IMR-90 (cell line): ENCODE data around the gene METTL14. TPM values are rescaled to one million over a fixed set of nuclear protein-coding genes. Genes with fewer than 3 reads are reported as not detected.

Experiments
- ATAC-seq: fragments of 200-7000 bp; cut with Tn5 transposase; 2 replicates; pipeline ENCODE4 v1.9.1; 2020; ENCODE audit warnings: low read depth, mild to moderate bottlenecking, moderate library complexity
- BruUV-seq: library from RNA; stranded (reverse); fragments of 400-500 nt; replicated peaks from 2 replicates; lab custom pipeline; 2021; lab: Mats Ljungman, UMichigan
- CTCF ChIA-PET: fragments of 300-600 bp; formaldehyde crosslinking; extraction: SDS; loops from one replicate; lab custom pipeline; 2021; ENCODE audit warnings: antibody characterized with exemption; lab: Yijun Ruan, JAX
- POLR2A ChIA-PET: fragments of 300-600 bp; sonication (Branson Sonifier 250); formaldehyde crosslinking; loops from one replicate; lab custom pipeline; 2022; ENCODE audit warnings: antibody characterized with exemption; ENCODE audit not compliant: unreplicated experiment; lab: Charles Lee
- DNase-seq: peaks from one replicate; pipeline ENCODE4 v3.0.0; 2013
- H2AFZ ChIP-seq: replicated peaks from 2 replicates; pipeline ENCODE3; 2013; ENCODE audit warnings: low read length, mild to moderate bottlenecking; ENCODE audit not compliant: poor library complexity
- H2AK5ac ChIP-seq: 2 replicates; pipeline ENCODE4 v1.6.1; 2013; ENCODE audit warnings: low read depth, low read length, inconsistent platforms
- H2AK9ac ChIP-seq: replicated peaks from 2 replicates; pipeline ENCODE3; 2013; ENCODE audit warnings: mild to moderate bottlenecking, low read depth, low read length, moderate library complexity; ENCODE audit not compliant: poor library complexity
- H2BK120ac ChIP-seq: 2 replicates; pipeline ENCODE4 v1.6.1; 2013; ENCODE audit warnings: low read depth, low read length, inconsistent platforms
- H2BK15ac ChIP-seq: 3 replicates; pipeline ENCODE4 v1.6.1; 2013; ENCODE audit warnings: low read depth, low read length, inconsistent platforms
- H2BK20ac ChIP-seq: 2 replicates; pipeline ENCODE4 v1.6.1; 2013; ENCODE audit warnings: low read depth, mild to moderate bottlenecking, inconsistent platforms, low read length, moderate library complexity
- H2BK5ac ChIP-seq: 2 replicates; pipeline ENCODE4 v1.6.1; 2013; ENCODE audit warnings: mild to moderate bottlenecking, low read depth, low read length, inconsistent platforms; ENCODE audit not compliant: poor library complexity, severe bottlenecking
- H3K14ac ChIP-seq: replicated peaks from 2 replicates; pipeline ENCODE4 v1.6.1; 2013; ENCODE audit warnings: low read depth, low read length, inconsistent platforms
- H3K18ac ChIP-seq: 2 replicates; pipeline ENCODE4 v1.6.1; 2013; ENCODE audit warnings: low read depth, low read length, control low read depth
- H3K23ac ChIP-seq: 2 replicates; pipeline ENCODE4 v1.6.1; 2013; ENCODE audit warnings: low read depth, low read length, inconsistent platforms
- H3K27ac ChIP-seq: 2 replicates; pipeline ENCODE4 v1.5.1; 2013; ENCODE audit warnings: mild to moderate bottlenecking, control low read depth, low read length; ENCODE audit not compliant: insufficient read depth
- H3K27me3 ChIP-seq: 2 replicates; pipeline ENCODE4 v1.6.1; 2013; ENCODE audit warnings: low read length; ENCODE audit not compliant: control insufficient read depth, insufficient read depth
- H3K36me3 ChIP-seq: 2 replicates; pipeline ENCODE4 v1.6.1; 2013; ENCODE audit warnings: low read length, mixed read lengths; ENCODE audit not compliant: control insufficient read depth, insufficient read depth
- H3K4ac ChIP-seq: 2 replicates; pipeline ENCODE4 v1.6.1; 2013; ENCODE audit warnings: low read depth, low read length, inconsistent platforms
- H3K4me1 ChIP-seq: 2 replicates; pipeline ENCODE4 v1.6.1; 2013; ENCODE audit warnings: low read length, mixed read lengths; ENCODE audit not compliant: control insufficient read depth, insufficient read depth
- H3K4me2 ChIP-seq: 2 replicates; pipeline ENCODE4 v1.6.1; 2013; ENCODE audit warnings: low read depth, mild to moderate bottlenecking, control low read depth, low read length, moderate library complexity
- H3K4me3 ChIP-seq: 2 replicates; pipeline ENCODE4 v1.5.1; 2013; ENCODE audit warnings: low read depth, mild to moderate bottlenecking, control low read depth, low read length, moderate library complexity; ENCODE audit not compliant: insufficient read depth
- H3K56ac ChIP-seq: 2 replicates; pipeline ENCODE4 v1.6.1; 2013; ENCODE audit warnings: low read length, inconsistent platforms; ENCODE audit not compliant: insufficient read depth; ENCODE audit errors: extremely low read depth
- H3K79me1 ChIP-seq, 2 experiments: 2 replicates each; pipeline ENCODE4 v1.6.1; 2013; ENCODE audit warnings: low read length in 2 of 2, inconsistent platforms in 1 of 2, low read depth in 1 of 2
- H3K9ac ChIP-seq: 2 replicates; pipeline ENCODE4 v1.6.1; 2013; ENCODE audit warnings: low read depth, low read length, control low read depth
- H3K9me1 ChIP-seq: 2 replicates; pipeline ENCODE4 v1.6.1; 2013; ENCODE audit warnings: low read length, inconsistent platforms; ENCODE audit not compliant: insufficient read depth
- H3K9me3 ChIP-seq: 2 replicates; pipeline ENCODE4 v1.6.1; 2013; ENCODE audit warnings: low read length; ENCODE audit not compliant: control insufficient read depth, insufficient read depth
- H4K20me1 ChIP-seq: 2 replicates; pipeline ENCODE4 v1.6.1; 2013; ENCODE audit warnings: low read length, inconsistent platforms; ENCODE audit not compliant: insufficient read depth
- H4K5ac ChIP-seq: 2 replicates; pipeline ENCODE4 v1.6.1; 2013; ENCODE audit warnings: mild to moderate bottlenecking, low read depth, low read length, control low read depth
- H4K8ac ChIP-seq, 2 experiments: 2 replicates each; pipeline ENCODE4 v1.6.1; 2013; ENCODE audit warnings: low read depth in 2 of 2, low read length in 2 of 2, control low read depth in 1 of 2, inconsistent platforms in 1 of 2
- H4K91ac ChIP-seq: 2 replicates; pipeline ENCODE4 v1.6.1; 2013; ENCODE audit warnings: low read depth, low read length, inconsistent platforms; ENCODE audit not compliant: insufficient read depth
- CEBPB ChIP-seq: IDR thresholded peaks from 2 replicates; pipeline ENCODE4 v1.6.1; 2012; ENCODE audit warnings: low read depth, low read length, improper control_type of control experiment
- NFE2L2 ChIP-seq: fragments of 150-350 bp; IDR thresholded peaks from 2 replicates; pipeline ENCODE4 v1.6.1; 2016; ENCODE audit warnings: low read depth, mild to moderate bottlenecking, low read length
- RCOR1 ChIP-seq: IDR thresholded peaks from 2 replicates; pipeline ENCODE4 v1.6.1; 2012; ENCODE audit warnings: mild to moderate bottlenecking, low read length, improper control_type of control experiment; ENCODE audit not compliant: insufficient replicate concordance
- SMC3 ChIP-seq: fragments of 150-350 bp; IDR thresholded peaks from 2 replicates; pipeline ENCODE4 v1.6.1; 2016; ENCODE audit warnings: low read depth, mild to moderate bottlenecking, antibody characterized with exemption, low read length, moderate library complexity
- WGBS, 2 experiments: methylation state at CpG; one replicate each; pipeline versions ENCODE4 v1.1.5 to v1.1.7; 2013; ENCODE audit warnings: missing lambda C conversion rate in 2 of 2; ENCODE audit not compliant: insufficient read length in 1 of 2; ENCODE audit errors: extremely low coverage in 2 of 2; 5-methylcytosine and 5-hydroxymethylcytosine counted together
- dilution Hi-C: fragments of 300-500 bp; cut with HindIII; formaldehyde crosslinking; loops from one replicate; pipeline ENCODE4 v1.14.3; 2018; ENCODE audit warnings: low sequenced_read_pairs; ENCODE audit not compliant: unreplicated experiment
- in situ Hi-C: fragments of 300-500 bp; cut with MboI; formaldehyde crosslinking; loops from 3 replicates; pipeline ENCODE4 v1.14.3; 2019; ENCODE audit warnings: low sequenced_read_pairs, inconsistent platforms, mixed read lengths
- intact Hi-C: fragments of 100-400 bp; cut with micrococcal nuclease; formaldehyde crosslinking; loops from 2 replicates; pipeline ENCODE4 v1.10.0; 2022
- polyA plus RNA-seq, 3 experiments: library from polyadenylated mRNA; depleted of rRNA; stranded (reverse); fragments of >200 nt; gene quantifications; 2 replicates each; pipeline ENCODE4 v1.2.3, GENCODE V29; 2012; ENCODE audit warnings: low replicate concordance in 1 of 3
- total RNA-seq: library from RNA; depleted of rRNA; stranded (reverse); fragments of >200 nt; gene quantifications from 2 replicates; pipeline ENCODE4 v1.2.3, GENCODE V29; 2012

METTL14 gene
- total and polyA plus RNA-seq, 2 of the 4 experiments (the other 2 are of a cell fraction), result 5.0 to 9.3 TPM

- Histone ChIP-seq H3K27me3 (no peaks in the 10 kb centered on the region), H3K79me1 (peaks cover 3 to 6% of the 10 kb centered on the region in 2 experiments; a peak in 2 of 4 replicates), H3K23ac (no peak overlapping the region), H4K5ac (no peak overlapping the region), H4K8ac (no peak overlapping the region), H2BK20ac (no peak overlapping the region), H2AK9ac (no peak overlapping the region), H3K27ac (no peak overlapping the region), H3K56ac (no peak overlapping the region), H2BK15ac (no peak overlapping the region), H4K91ac (no peak overlapping the region), H3K18ac (no peak overlapping the region), H3K9me3 (no peaks in the 10 kb centered on the region), H2BK5ac (no peak overlapping the region), H3K4me1 (no peaks in the 10 kb centered on the region), H3K4me2 (no peak overlapping the region), H2AFZ (no peak overlapping the region), H3K9ac (no peak overlapping the region), H3K14ac (no peak overlapping the region), H3K4ac (no peak overlapping the region), H4K20me1 (no peaks in the 10 kb centered on the region), H3K4me3 (no peak overlapping the region), H2AK5ac (no peak overlapping the region), H3K9me1 (0 out of 2 replicates have a peak, but pooled peaks cover 4% of the 10 kb centered on the region), H3K36me3 (peaks cover 18% of the 10 kb centered on the region), H2BK120ac (no peak overlapping the region)
- BruUV-seq, result no TSS peak
- ChIA-PET POLR2A (no interaction called here), CTCF (no interaction called here)
- ATAC-seq (no peak), DNase-seq (no peak)
- no peak for TF ChIP-seq SMC3
- TF ChIP-seq RCOR1, result no peak
- no peak for TF ChIP-seq CEBPB
- no peak for TF ChIP-seq NFE2L2
- in situ Hi-C loops, result no loop called here
- WGBS, 2 experiments, result 100% methylated on average over 1 of the region's 4 CpGs; no CpG with 5 or more reads in 1 of the 2 experiments
- intact Hi-C loops, result no loop called here
- dilution Hi-C loops, result no loop called here
Observed at GRCh38 chr4:118718511-118719170, 33.4 kb downstream of the METTL14 start.
